ENCODE data around the gene ASGR2.

GRCh38 chr17:7081341-7082062 lies 33.1 kb downstream of the ASGR2 start:
- TF ChIP-seq, protein P1, sequence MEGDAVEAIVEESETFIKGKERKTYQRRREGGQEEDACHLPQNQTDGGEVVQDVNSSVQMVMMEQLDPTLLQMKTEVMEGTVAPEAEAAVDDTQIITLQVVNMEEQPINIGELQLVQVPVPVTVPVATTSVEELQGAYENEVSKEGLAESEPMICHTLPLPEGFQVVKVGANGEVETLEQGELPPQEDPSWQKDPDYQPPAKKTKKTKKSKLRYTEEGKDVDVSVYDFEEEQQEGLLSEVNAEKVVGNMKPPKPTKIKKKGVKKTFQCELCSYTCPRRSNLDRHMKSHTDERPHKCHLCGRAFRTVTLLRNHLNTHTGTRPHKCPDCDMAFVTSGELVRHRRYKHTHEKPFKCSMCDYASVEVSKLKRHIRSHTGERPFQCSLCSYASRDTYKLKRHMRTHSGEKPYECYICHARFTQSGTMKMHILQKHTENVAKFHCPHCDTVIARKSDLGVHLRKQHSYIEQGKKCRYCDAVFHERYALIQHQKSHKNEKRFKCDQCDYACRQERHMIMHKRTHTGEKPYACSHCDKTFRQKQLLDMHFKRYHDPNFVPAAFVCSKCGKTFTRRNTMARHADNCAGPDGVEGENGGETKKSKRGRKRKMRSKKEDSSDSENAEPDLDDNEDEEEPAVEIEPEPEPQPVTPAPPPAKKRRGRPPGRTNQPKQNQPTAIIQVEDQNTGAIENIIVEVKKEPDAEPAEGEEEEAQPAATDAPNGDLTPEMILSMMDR (IDR thresholded peaks at IDR 0.05), result no peak
- TF ChIP-seq EP300 (IDR thresholded peaks at IDR 0.05) (no peak), POLR2A (IDR thresholded peaks at IDR 0.05; ENCODE audit: low read depth) (no peak)

Measured in esophagus muscularis mucosa (tissue), 4 donors.